GM19025 (cell line): ENCODE data around the gene GFER.
"Not testable (repeated sequence)": the region's sequence is repeated elsewhere in the genome, so short reads cannot be mapped to it uniquely, and the experiment has no call there.

Experiments
- ATAC-seq: cut with Tn5 transposase; IDR thresholded peaks from one replicate; pipeline ENCODE4 v1.9.1; 2021; ENCODE audit warnings: mild to moderate bottlenecking, low read depth, moderate library complexity; ENCODE audit not compliant: unreplicated experiment

The GFER gene

GRCh38 chr16:1983544-1984346, at the start of gene GFER:
GFER (plus strand) TSS chr16:1984193; CDS start chr16:1984219, 26 bp downstream.
- ATAC-seq = peak; percentile 78

- ATAC-seq = no peak
Observed at GRCh38 chr16:1936945-1937479, 47.0 kb upstream of the GFER start.

GRCh38 chr16:1938316-1938715, 45.7 kb upstream of the GFER start:
- ATAC-seq = no peak

- no peak for ATAC-seq
Observed at GRCh38 chr16:1938910-1939309, 45.1 kb upstream of the GFER start.

- not testable (repeated sequence) for ATAC-seq
Observed at GRCh38 chr16:1939833-1940232, 44.2 kb upstream of the GFER start.

GRCh38 chr16:1940273-1941161, 43.5 kb upstream of the GFER start:
- ATAC-seq = no peak

- ATAC-seq = no peak
Observed at GRCh38 chr16:1941162-1942046, 42.6 kb upstream of the GFER start.

- no peak for ATAC-seq
Observed at GRCh38 chr16:1942047-1942809, 41.8 kb upstream of the GFER start.

DNA sequence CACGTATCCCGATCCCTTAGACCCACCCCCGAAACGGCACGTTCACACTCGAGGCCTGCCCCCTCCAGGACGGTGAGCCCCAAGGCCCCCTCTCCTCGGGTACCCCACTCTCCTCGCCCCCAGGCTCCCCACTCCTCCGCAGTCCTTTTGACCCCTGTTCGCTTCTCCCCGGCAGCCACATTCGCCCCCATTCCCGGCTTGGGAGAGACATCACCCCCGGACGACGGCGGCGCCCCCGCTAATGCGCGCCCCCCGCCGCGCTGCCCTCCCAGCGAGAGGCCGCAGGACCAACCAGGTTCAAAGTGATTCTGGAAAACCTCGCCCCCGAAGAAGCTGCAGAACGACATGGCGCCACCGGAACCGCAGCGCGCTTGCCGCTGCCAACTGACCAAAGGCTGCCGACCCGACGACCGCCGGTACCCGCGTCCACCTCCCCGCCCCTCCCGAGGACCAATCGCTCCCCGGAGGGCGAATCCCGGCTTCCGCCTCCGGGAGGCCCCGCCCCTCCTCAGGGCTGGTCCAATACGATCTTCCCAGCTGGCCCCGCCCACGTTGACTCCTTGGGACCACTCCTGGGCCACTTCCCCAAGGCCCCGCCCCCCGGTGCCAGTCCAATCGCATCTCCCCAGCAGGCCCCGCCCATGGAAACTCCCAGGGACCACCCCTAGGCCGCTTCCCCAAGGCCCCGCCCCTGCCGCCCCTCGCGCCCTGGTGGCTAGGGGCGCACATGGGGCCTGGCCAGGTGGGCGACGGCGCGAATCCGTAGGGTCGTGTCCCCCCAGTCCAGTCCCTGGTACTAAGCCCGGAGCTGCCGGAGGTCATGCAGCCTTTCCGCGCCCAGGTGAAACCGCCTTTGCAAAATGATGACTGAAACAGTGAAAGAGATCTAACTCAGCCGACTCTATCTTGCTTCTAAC, 40.9 kb upstream of the GFER start, which contains the start of gene MSRB1:
MSRB1 (minus strand) TSS at position 390 of the 917 bp plus-strand sequence; CDS start at position 347, 43 bp downstream.
- peak; percentile 94 for ATAC-seq

GRCh38 chr16:1944612-1945199, 39.3 kb upstream of the GFER start:
- no peak for ATAC-seq

GRCh38 chr16:1945559-1946391, 38.2 kb upstream of the GFER start:
- no peak for ATAC-seq

GRCh38 chr16:1946495-1947368, 37.3 kb upstream of the GFER start:
- no peak for ATAC-seq

- ATAC-seq = no peak
Observed at GRCh38 chr16:1947369-1947670, 36.7 kb upstream of the GFER start.

- no peak for ATAC-seq
Observed at GRCh38 chr16:1949507-1949906, 34.5 kb upstream of the GFER start.

DNA sequence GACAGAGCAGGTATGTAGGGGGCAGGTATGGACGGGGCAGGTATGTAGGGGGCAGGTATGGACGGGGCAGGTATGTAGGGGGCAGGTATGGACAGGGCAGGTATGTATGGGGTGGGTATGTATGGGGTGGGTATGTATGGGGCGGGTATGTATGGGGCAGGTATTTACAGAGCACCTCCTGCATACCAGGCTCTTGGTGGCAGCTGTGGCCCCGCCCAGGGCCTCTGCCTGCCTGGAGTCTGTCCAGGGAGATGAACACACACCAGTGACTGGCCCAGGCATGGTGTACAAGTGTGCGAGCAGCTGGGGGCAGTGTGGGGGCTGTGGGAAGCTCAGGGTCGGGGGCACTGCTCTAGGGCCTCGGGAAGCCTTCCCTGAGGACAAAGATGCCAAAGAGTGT, 33.9 kb upstream of the GFER start:
- ATAC-seq = no peak

GRCh38 chr16:1950559-1950958, 33.4 kb upstream of the GFER start:
- ATAC-seq = no peak
